ENCODE measurements around the gene PTH1R.

DNA sequence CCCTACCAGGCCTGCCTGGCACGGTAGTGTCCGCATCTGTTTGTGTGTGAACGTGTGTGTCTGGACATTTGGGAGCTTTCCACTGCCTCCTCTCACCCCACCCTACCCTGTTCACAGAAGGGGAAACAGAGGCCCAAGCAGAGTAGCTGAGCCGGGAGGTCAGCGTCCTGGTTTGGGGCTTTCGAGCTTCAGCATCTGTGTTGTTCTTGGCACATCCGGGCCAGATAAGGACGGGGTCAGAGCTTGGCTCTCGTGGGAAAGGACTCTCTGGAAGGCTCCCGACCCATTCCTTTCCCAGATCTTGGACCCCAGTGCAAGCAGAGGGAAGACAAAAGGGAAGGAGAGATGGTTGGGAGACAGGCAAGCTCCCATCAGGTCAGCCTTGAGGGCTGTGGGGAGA is 6.3 kb upstream of the PTH1R start:
- TF ChIP-seq EZH2phosphoT487 (IDR thresholded peaks at IDR 0.05; ENCODE audit: insufficient read depth, low read depth) (no peak), EZH2 (IDR thresholded peaks at IDR 0.05; ENCODE audit: insufficient read depth, poor library complexity, severe bottlenecking) (no peak)
